Esophagus squamous epithelium (tissue), 5 donors: ENCODE results near the gene CLSTN3. TPM values are rescaled to one million over a fixed set of nuclear protein-coding genes. Genes with fewer than 3 reads are reported as not detected.

Source experiments
- DNase-seq: peaks from one replicate; lab custom pipeline; 2025; lab: John Stamatoyannopoulos, UW
- H3K27ac ChIP-seq, 4 donors: fragments of 200-600 bp; sonication (generic); one replicate each; pipeline ENCODE4 v1.5.1; 2016 to 2019; ENCODE audit warnings: mild to moderate bottlenecking in 1 of 4
- H3K27me3 ChIP-seq, 4 donors: fragments of 200-600 bp; sonication (generic); 1 replicate in 3 of 4; 2 replicates in 1 of 4; pipeline versions ENCODE4 v1.5.1 to v1.6.0; 2017 to 2021; ENCODE audit warnings: antibody characterized with exemption in 1 of 4
- H3K36me3 ChIP-seq, 3 donors: fragments of 200-600 bp; sonication (generic); one replicate each; pipeline ENCODE4 v1.5.1; 2016 to 2019
- H3K4me1 ChIP-seq, 3 donors: fragments of 200-600 bp; sonication (generic); one replicate each; pipeline ENCODE4 v1.5.1; 2017 to 2019
- H3K4me3 ChIP-seq, 4 donors: fragments of 200-600 bp; sonication (generic); 1 replicate in 3 of 4; 2 replicates in 1 of 4; pipeline ENCODE4 v1.5.1; 2016 to 2019; ENCODE audit warnings: mild to moderate bottlenecking in 2 of 4, moderate library complexity in 1 of 4
- H3K9me3 ChIP-seq, 3 donors: fragments of 200-600 bp; sonication (generic); one replicate each; pipeline ENCODE4 v1.5.1; 2016 to 2019
- CTCF ChIP-seq, 6 experiments: fragments of 450-650 bp in 4 of 6; fragments of 200-600 bp in 2 of 6; sonication (generic) in 2 of 6; IDR thresholded peaks; one replicate each; pipeline ENCODE4 v1.5.1; 2016 to 2019; ENCODE audit warnings: antibody characterized with exemption in 6 of 6, mild to moderate bottlenecking in 4 of 6, moderate library complexity in 4 of 6
- POLR2A ChIP-seq, 4 donors: fragments of 450-650 bp; IDR thresholded peaks; one replicate each; pipeline ENCODE4 v1.6.1; 2017; ENCODE audit warnings: antibody characterized with exemption in 4 of 4, mild to moderate bottlenecking in 4 of 4, moderate library complexity in 3 of 4
- WGBS, 2 donors: methylation state at CpG; one replicate each; pipeline ENCODE4 v1.1.5; 2018; 5-methylcytosine and 5-hydroxymethylcytosine counted together
- intact Hi-C: fragments of 100-400 bp; cut with DNase I; formaldehyde crosslinking; loops from one replicate; pipeline ENCODE4 v1.15.0; 2022
- total RNA-seq, 4 donors: library from RNA; depleted of rRNA; stranded (reverse); fragments of >200 nt; gene quantifications; one replicate each; pipeline ENCODE4 v1.1.0, GENCODE V29; 2016
- donor health status: DM: yes; HTN: yes; CAD: no.

Gene CLSTN3
- total RNA-seq, 4 donors from 2014 or later = 4.8 to 12.4 (median 9.5) TPM

GRCh38 chr12:7112041-7112440 is 18.1 kb upstream of the CLSTN3 start:
- WGBS, 2 donors = 47 to 63% methylated on average over 4 of the region's 4 CpGs
- DNase-seq = no peak
- no peak for TF ChIP-seq POLR2A (IDR thresholded peaks at IDR 0.05)
- no peak for TF ChIP-seq CTCF (IDR thresholded peaks at IDR 0.05)
- intact Hi-C loops = no loop called here
- no peaks in the 10 kb centered on the region for H3K27me3 ChIP-seq
- peak overlapping the region in 3 of 4 donors; percentile 45 to 58 (median 46) for H3K27ac ChIP-seq
- H3K36me3 ChIP-seq = peaks cover 0 to 24% (median 8%) of the 10 kb centered on the region in 3 donors
- H3K4me1 ChIP-seq = peaks cover 15 to 58% (median 20%) of the 10 kb centered on the region in 3 donors
- no peak overlapping the region for H3K4me3 ChIP-seq
- no peaks in the 10 kb centered on the region for H3K9me3 ChIP-seq

- intact Hi-C loops = no loop called here
- no peak for DNase-seq
- Histone ChIP-seq H3K4me1 (peaks cover 7 to 44% (median 15%) of the 10 kb centered on the region in 3 donors), H3K27me3 (no peaks in the 10 kb centered on the region), H3K27ac (peak overlapping the region in 1 of 4 donors; percentile 46), H3K4me3 (no peak overlapping the region), H3K36me3 (peaks cover 0 to 38% (median 8%) of the 10 kb centered on the region in 3 donors), H3K9me3 (no peaks in the 10 kb centered on the region)
- TF ChIP-seq CTCF (IDR thresholded peaks at IDR 0.05) = peak; percentile 72 to 87 (median 78)
- no peak for TF ChIP-seq POLR2A (IDR thresholded peaks at IDR 0.05)
- 0 to 8% methylated on average over 1 to 2 of the region's 5 CpGs for WGBS, 2 donors
Measured at GRCh38 chr12:7113389-7113871, 16.7 kb upstream of the CLSTN3 start.

- Histone ChIP-seq H3K27me3 (no peaks in the 10 kb centered on the region), H3K4me1 (peaks cover 7 to 40% (median 15%) of the 10 kb centered on the region in 3 donors), H3K36me3 (peaks cover 0 to 39% (median 8%) of the 10 kb centered on the region in 3 donors), H3K9me3 (no peaks in the 10 kb centered on the region), H3K4me3 (no peak overlapping the region), H3K27ac (no peak overlapping the region)
- 87 to 91% methylated on average over 11 of the region's 11 CpGs for WGBS, 2 donors
- TF ChIP-seq CTCF (IDR thresholded peaks at IDR 0.05) = no peak
- TF ChIP-seq POLR2A (IDR thresholded peaks at IDR 0.05) = no peak
- intact Hi-C loops = no loop called here
- DNase-seq = no peak
Measured at GRCh38 chr12:7114008-7114407, 16.2 kb upstream of the CLSTN3 start.

- intact Hi-C loops = no loop called here
Measured at GRCh38 chr12:7114851-7115250, 15.3 kb upstream of the CLSTN3 start.

More at GRCh38 chr12:7114851-7115250, 15.3 kb upstream of the CLSTN3 start:
- Histone ChIP-seq H3K9me3 (no peaks in the 10 kb centered on the region), H3K27ac (no peak overlapping the region), H3K27me3 (no peaks in the 10 kb centered on the region), H3K4me1 (peaks cover under 1 to 32% (median 9%) of the 10 kb centered on the region in 3 donors), H3K36me3 (peaks cover 0 to 39% (median 8%) of the 10 kb centered on the region in 3 donors), H3K4me3 (no peak overlapping the region)
- DNase-seq = no peak
- TF ChIP-seq CTCF (IDR thresholded peaks at IDR 0.05) (no peak), POLR2A (IDR thresholded peaks at IDR 0.05) (no peak)
- 85 to 89% methylated on average over 5 to 6 of the region's 6 CpGs for WGBS, 2 donors
